ENCODE results near the gene AKR7A2.

AKR7A2 gene

GRCh38 chr1:19342894-19343616, 31.1 kb upstream of the AKR7A2 start:
- DNase-seq, result no peak

DNA sequence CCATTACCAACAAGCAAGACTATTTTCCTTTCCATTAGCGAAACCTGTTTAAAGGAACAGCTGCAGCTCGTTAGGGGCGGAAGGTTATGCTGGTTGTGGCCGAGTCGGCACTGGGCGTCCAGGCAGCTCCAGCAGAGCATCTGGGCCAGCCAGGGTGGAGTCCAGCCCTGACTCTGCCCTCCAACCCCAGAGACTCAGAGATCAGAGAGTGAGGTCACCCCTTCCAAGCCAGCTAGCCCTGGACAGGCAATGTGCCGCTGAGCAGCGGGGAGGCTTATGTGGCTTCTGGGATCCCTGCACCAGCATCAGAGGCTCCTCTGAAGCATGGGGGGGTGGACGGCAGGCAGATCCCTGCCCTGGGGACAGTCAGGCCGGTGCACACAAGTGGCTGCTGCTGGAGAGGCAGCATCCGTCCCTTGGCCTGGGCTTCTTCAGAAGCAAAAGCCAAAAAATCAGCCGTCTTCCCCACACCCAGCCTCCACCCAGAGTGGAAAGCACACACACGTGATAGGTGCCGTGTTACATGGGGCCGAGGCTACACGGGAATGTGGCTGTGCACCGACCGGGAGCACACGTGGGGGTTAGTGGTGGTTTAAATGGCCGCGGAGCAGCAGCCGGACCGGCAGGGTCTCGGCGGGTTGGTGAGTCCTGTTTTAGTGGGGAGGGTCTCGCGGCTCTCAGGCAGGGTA, 30.3 kb upstream of the AKR7A2 start:
- DNase-seq, result no peak

DNA sequence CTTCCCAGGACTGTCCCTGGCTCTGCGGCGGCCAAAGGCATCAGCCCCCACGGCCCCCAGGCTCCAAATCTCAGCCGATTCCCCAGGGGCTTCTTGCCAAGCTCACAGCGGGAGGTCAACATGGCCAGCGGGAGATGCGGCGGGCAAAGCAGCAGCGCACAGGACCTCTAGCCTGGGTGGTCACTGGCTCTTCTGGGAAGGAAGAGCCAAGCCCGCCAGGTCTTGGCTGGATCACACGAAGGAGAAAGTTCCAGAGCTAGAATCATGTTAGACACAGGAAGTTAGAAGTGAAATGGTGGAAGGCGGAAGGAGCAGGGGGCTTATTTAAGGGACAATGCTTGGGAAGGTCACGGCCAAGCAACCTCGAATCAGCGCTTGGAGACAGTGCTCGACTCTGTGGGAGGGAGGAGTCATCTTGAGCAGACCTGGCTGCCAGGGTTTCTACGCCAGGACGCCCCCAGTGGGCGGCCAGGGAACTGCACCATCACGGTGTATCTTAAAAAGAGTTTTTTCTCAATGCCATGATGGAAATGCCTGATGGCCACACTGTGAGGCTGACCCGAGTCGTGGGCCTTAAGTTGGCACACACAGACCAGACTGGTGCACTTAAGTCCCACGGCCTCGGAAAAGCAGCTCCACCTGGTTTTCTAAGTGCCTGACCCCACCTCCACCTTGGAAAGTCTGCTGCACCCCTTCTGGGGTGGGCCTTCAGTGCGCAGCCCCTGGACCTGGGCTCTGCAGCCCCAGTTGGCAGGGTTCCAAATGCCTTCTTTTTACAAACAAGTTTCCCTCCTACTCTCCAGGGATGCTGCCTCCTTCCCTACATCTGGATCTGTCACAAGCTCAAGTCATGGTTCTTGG, 29.5 kb upstream of the AKR7A2 start:
- DNase-seq, result no peak

GRCh38 chr1:19340387-19340937, 28.5 kb upstream of the AKR7A2 start:
- DNase-seq, result no peak

- DNase-seq, result no peak
These were observed 27.4 kb upstream of the AKR7A2 start for GRCh38 chr1:19339214-19339861.

DNA sequence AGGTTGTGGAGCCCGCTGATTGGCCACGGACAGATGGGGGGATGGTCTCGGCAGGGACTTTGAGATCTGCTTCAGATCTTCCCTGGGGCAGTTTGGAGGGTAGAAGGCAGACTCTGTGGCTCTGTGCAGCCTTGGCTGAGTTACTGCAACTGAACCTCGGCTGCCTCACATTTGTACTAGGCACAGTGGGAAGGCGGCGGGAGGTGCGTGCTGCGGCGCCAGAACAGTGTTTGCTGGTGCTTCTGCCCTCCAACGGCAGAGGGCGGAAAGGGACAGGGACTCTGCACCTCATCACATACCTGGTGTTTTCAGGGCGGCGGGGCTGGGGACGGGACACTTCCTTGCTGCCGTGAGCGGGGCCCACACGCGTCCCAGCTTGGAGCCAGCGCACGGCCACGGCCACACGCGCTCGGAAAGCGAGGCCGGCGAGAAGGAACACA, 26.4 kb upstream of the AKR7A2 start:
- DNase-seq, result no peak

- no peak for DNase-seq
These were observed 25.3 kb upstream of the AKR7A2 start for GRCh38 chr1:19337289-19337688.

DNA sequence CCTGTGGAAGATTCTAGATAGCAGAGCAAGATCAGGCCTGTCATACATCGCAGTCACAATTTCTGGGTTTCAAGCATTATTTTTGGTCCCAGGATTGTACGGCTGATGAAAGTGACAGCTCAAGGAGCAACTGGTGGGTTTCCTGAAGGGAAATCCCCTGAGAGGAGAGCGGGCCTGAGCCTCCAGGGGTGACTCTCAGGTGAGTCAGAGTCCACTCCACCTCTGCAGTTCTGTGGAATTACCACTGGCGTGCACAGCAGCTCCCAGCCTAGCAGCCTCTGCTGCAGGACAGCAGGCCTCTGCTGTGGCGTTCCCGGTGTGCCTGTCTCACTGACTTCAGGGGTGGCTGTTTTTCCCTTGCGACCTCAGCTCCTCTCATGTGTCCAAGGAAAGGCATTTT, 24.6 kb upstream of the AKR7A2 start:
- no peak for DNase-seq

DNA sequence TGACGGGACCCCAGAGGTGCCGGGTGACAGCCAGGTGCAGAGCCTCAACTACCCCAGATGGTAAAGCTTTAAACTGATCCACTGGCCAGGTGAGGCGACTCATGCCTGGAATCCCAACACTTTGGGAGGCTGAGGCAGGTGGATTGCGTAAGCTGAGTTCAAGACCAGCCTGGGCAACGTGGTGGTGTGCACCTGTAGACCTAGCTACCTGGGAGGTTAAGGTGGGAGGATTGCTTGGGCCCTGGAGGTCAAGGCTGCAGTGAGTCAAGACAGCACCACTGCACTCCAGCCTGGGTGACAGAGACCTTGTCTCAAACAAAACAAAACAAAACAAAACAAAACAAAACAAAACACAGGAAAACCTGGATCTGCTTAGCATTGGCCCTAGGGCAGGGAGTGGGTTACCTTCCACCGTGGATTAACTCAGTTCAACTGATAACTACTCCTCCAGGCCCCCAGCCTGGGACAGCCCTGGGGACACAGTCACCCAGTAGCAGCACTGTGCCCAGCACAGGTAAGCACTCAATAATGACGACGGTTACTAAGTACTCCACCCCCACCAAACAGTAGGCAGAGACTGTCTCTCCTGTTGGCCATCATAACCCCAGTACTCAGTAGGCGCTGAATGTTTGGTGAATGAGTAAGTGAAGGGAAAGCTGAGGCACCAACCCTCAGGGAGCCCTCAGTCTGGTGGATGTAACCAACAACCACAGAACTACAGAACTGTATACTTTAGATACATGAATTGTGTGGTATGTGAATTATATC, 21.8 kb upstream of the AKR7A2 start:
- no peak for DNase-seq

GRCh38 chr1:19332832-19333231, 20.9 kb upstream of the AKR7A2 start:
- no peak for DNase-seq

DNA sequence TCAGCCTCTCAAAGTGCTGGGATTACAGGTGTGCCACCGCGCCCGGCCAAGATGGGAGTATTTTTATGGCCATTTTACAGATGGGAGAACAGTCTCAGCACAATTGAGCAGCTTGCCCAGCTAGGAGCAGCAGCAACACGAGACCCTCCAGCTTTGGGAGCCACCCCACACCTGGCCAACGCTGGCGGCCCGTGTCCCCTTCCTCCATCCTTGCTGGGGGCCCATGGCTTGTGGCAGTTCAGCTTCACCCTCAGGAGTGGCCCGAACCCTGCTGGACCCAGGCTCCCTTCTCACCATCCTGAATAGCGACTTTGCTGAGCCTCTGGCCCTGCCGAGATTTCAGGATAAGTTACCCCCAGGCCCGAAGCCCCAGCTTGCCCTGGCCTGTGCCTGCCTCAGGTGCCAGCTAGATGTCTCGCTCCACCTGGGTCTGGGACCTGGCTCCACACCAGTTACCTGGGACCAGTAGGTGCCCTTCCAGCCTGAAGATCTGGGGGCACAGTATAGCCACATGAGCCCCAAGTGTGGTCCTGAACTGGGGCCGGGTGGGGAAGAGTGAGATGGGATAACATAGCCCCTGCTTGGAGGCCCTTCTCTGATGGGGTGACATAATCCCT, 19.4 kb upstream of the AKR7A2 start:
- no peak for DNase-seq

GRCh38 chr1:19330449-19331135, 18.6 kb upstream of the AKR7A2 start:
- no peak for DNase-seq

DNA sequence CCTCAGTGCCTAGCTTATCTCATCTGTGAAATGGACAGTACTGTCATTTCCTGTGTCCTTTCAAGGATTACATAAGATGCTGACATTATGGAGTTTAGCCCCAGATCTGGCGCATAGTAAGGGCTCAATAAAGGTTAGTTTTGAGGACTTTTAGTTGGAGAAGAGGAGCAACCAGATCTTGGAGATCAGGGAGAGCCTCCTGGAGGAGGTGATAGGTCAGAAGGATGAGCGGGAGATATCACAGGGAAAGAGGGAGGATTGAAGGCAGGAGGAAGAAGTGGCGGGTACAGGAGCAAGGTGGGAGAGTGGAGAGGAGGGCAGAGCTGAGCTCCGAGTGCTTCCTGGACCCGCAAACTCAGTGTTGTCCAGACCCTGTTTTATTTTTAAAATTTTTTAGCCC, 17.7 kb upstream of the AKR7A2 start:
- no peak for DNase-seq

GRCh38 chr1:19329188-19329587, 17.2 kb upstream of the AKR7A2 start:
- DNase-seq, result no peak

- DNase-seq, result no peak
These were observed 16.5 kb upstream of the AKR7A2 start for GRCh38 chr1:19328486-19328885.

GRCh38 chr1:19327736-19328135, 15.8 kb upstream of the AKR7A2 start:
- no peak for DNase-seq

DNA sequence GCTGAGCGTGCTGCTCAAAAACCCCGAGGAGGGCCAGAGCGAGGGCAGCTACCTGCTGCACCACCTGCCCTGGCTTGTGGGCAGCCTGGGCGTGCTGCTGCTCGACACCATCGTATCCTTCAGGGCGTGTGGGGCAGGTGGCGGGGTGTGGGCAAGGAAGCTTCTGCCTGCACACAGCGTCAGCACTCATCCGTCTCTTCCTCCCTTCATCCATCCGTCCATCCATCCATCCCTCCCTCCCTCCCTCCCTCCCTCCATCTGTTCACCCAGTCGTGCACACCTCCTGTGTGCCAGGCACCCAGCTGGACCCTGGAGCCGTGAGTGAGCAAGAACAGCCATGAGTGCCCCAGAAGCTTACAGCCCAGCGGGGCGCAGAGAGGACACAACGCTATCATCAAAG, 15.4 kb upstream of the AKR7A2 start:
- no peak for DNase-seq

DNA sequence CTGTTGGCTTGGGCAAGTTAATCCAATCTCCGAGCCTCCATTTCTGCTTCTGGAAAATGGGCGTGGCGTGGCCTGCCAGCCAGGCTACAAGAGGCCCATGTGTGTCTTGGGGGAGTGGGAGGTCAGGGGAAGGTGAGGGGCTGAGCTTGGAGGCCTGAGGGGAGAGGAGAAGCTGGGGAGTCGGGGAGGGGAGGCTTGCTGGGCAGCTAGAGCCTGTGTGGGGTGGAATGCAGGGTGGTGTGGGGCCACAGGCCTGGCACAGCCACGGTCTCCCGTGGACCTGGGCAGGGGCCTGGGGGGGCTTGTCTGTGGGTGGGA, 14.8 kb upstream of the AKR7A2 start:
- DNase-seq, result no peak

- DNase-seq, result no peak
These were observed 14.2 kb upstream of the AKR7A2 start for GRCh38 chr1:19325958-19326747.

DNA sequence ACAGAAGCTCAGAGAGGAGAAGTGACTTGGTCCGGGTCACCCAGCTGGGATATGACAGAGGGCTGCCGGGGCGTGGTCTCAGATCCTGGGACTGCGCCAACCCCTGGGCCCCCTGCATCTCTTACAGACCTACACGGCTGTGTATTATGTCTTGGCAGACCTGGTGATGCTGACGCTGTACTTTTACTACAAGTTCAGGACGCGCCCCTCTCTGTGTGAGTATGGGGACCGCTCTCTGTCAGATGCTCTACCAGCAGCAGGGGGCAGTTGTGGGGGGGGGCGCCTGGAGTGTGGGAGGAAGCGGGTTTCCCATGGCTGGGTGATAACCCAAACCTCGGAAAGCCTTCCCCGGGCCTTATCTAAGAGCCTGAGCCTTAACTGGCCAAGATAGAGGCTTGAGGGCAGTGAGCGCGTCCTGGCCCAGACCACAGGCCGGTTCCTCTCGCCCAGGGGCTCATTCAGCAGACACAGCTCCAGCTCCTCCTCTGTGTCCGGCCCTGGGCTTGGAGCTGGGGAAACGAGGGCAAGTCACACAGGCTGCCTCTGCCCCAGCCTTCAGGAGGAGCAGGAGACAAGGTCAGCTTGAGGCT, 13.5 kb upstream of the AKR7A2 start:
- DNase-seq, result no peak
